ENCODE results near the gene PALM.

- no peak for TF ChIP-seq POLR2A (IDR thresholded peaks at IDR 0.05; ENCODE audit: borderline replicate concordance, extremely low read depth, insufficient read depth, insufficient read length)
- no peak for TF ChIP-seq CTCF (IDR thresholded peaks at IDR 0.05 in 2 of 3, conservative IDR thresholded peaks at IDR 0.05 in 1 of 3; ENCODE audit: borderline replicate concordance in 1 of 3, insufficient read depth in 1 of 3, low read depth in 2 of 3, low read length in 2 of 3)
- no peak for TF ChIP-seq ATF3 (IDR thresholded peaks at IDR 0.05)
- no peak for TF ChIP-seq RAD21 (IDR thresholded peaks at IDR 0.05; ENCODE audit: low read depth)
- TF ChIP-seq SP1 (IDR thresholded peaks at IDR 0.05; ENCODE audit: low read depth): no peak
- TF ChIP-seq MAX (IDR thresholded peaks at IDR 0.05): no peak
- no peak; the same call in 1 of the 2 replicates for TF ChIP-seq POLR2AphosphoS5 (IDR thresholded peaks at IDR 0.05; ENCODE audit: low read depth, low read length)
- TF ChIP-seq EZH2 (IDR thresholded peaks at IDR 0.05): no peak
- no peak for TF ChIP-seq YY1 (IDR thresholded peaks at IDR 0.05; ENCODE audit: extremely low read depth, insufficient replicate concordance, low read depth, low read length)
- no peak for TF ChIP-seq ELF1 (IDR thresholded peaks at IDR 0.05; ENCODE audit: borderline replicate concordance, low read depth)
- TF ChIP-seq EZH2phosphoT487 (IDR thresholded peaks at IDR 0.05; ENCODE audit: borderline replicate concordance): no peak
- no peak for TF ChIP-seq SRF (IDR thresholded peaks at IDR 0.05; ENCODE audit: low read depth)
- no peak for TF ChIP-seq REST (IDR thresholded peaks at IDR 0.05; ENCODE audit: low read depth)
These were observed 87.2 kb downstream of the PALM start for GRCh38 chr19:795691-796581.
